ENCODE data around the gene COX20. TPM values are rescaled to one million over a fixed set of nuclear protein-coding genes. Genes with fewer than 3 reads are reported as not detected.

The COX20 gene
- total RNA-seq, 1 experiment from 2014 or later = 55.0 TPM

DNA sequence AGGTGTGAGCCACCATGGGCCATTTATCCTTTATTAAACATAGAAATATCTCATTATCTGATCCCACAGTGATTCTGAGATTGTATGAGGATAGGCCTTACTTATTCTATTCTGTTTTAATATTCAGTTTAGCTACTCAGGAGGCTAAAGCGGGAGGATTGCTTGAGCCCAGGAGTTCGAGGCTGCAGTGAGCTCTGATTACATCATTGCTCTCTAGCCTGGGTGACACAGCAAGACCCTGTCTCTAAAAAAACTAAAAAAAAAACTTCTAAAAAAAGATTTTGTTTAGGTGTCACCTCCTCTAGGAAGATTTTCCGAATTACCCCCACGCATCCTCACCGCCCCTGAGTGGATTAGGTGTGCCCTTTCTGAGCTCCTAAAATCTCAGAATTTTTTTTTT lies 43.2 kb downstream of the COX20 start:
- no TSS peak for BruUV-seq (replicated peaks)

DNA sequence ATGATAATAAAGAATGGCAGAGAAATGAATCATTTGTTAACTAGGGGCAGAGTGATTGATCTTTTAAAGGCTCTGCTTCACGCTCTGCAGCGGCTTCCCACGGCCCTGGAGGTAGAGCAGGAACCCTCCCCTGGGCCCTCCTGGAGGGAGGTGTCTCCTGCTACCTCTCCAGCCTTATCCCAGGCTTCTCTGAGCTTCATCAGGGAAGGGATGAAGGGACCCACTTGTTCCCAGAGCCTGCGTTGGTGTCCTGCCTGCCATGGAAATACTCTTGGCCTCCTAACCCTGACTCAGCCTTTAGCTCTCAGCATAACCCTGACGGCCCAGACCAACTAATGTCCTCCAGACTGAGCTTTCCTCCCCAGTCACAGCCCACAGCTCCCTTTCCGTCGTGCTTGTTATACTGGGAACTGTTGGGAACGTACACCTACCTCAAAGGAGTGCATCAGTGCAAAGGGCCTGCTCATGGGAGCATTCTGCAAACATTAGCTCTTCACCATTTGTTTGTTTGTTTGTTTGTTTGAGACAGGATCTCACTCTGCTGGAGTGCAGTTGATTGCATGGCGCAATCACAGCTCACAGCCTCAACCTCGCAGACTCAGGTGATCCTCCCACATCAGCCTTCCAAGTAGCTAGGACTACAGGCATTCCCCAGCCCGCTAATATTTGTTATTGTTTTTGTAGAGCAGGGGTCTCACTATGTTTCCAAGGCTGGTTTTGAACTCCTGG lies 46.3 kb downstream of the COX20 start:
- Histone ChIP-seq H3K27ac (ENCODE audit: low read length) (no peak overlapping the region), H3K27me3 (ENCODE audit: control insufficient read depth, insufficient read depth, low read length) (no peaks in the 10 kb centered on the region), H3K4me3 (ENCODE audit: low read depth in 2 of 2, low read length in 2 of 2) (no peak overlapping the region), H3K36me3 (ENCODE audit: control insufficient read depth, insufficient read depth, low read length) (no peaks in the 10 kb centered on the region), H3K9me3 (ENCODE audit: control insufficient read depth, insufficient read depth, low read depth, low read length) (no peaks in the 10 kb centered on the region), H3K4me1 (ENCODE audit: control insufficient read depth, insufficient read depth, low read length) (no peaks in the 10 kb centered on the region)
- intact Hi-C loops (cut with micrococcal nuclease; ENCODE audit: unreplicated experiment) (no loop called here), in situ Hi-C loops (cut with HindIII; ENCODE audit: low pct_unique_long_range_greater_than_20kb, low sequenced_read_pairs) (no loop called here)
- no peak for DNase-seq (ENCODE audit: low read depth, low spot score)
- no TSS peak for BruUV-seq (replicated peaks)
- TF ChIP-seq CTCF (IDR thresholded peaks at IDR 0.05) = no peak
- no peak for TF ChIP-seq SIN3A (IDR thresholded peaks at IDR 0.05; ENCODE audit: borderline replicate concordance, insufficient read depth, low read depth, low read length)
- no peak for TF ChIP-seq POLR2AphosphoS5 (IDR thresholded peaks at IDR 0.05; ENCODE audit: low read depth, low read length)
- TF ChIP-seq TCF7L2 (IDR thresholded peaks at IDR 0.05; ENCODE audit: low read depth, low read length) = no peak
- TF ChIP-seq, protein P1, sequence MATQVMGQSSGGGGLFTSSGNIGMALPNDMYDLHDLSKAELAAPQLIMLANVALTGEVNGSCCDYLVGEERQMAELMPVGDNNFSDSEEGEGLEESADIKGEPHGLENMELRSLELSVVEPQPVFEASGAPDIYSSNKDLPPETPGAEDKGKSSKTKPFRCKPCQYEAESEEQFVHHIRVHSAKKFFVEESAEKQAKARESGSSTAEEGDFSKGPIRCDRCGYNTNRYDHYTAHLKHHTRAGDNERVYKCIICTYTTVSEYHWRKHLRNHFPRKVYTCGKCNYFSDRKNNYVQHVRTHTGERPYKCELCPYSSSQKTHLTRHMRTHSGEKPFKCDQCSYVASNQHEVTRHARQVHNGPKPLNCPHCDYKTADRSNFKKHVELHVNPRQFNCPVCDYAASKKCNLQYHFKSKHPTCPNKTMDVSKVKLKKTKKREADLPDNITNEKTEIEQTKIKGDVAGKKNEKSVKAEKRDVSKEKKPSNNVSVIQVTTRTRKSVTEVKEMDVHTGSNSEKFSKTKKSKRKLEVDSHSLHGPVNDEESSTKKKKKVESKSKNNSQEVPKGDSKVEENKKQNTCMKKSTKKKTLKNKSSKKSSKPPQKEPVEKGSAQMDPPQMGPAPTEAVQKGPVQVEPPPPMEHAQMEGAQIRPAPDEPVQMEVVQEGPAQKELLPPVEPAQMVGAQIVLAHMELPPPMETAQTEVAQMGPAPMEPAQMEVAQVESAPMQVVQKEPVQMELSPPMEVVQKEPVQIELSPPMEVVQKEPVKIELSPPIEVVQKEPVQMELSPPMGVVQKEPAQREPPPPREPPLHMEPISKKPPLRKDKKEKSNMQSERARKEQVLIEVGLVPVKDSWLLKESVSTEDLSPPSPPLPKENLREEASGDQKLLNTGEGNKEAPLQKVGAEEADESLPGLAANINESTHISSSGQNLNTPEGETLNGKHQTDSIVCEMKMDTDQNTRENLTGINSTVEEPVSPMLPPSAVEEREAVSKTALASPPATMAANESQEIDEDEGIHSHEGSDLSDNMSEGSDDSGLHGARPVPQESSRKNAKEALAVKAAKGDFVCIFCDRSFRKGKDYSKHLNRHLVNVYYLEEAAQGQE (IDR thresholded peaks at IDR 0.05; ENCODE audit: insufficient read depth in 1 of 2, low read depth in 2 of 2, low read length in 1 of 2) = no peak
- POLR2A ChIA-PET = no interaction called here
- peak; percentile 71 for ATAC-seq
- CTCF ChIA-PET = no interaction called here

More for the DNA sequence above, 43.2 kb downstream of the COX20 start:
- Histone ChIP-seq H3K9me3 (ENCODE audit: control insufficient read depth, insufficient read depth, low read depth, low read length) (no peaks in the 10 kb centered on the region), H3K4me1 (ENCODE audit: control insufficient read depth, insufficient read depth, low read length) (no peaks in the 10 kb centered on the region), H3K36me3 (ENCODE audit: control insufficient read depth, insufficient read depth, low read length) (no peaks in the 10 kb centered on the region), H3K27me3 (ENCODE audit: control insufficient read depth, insufficient read depth, low read length) (no peaks in the 10 kb centered on the region), H3K4me3 (ENCODE audit: low read depth in 2 of 2, low read length in 2 of 2) (no peak overlapping the region), H3K27ac (ENCODE audit: low read length) (no peak overlapping the region)
- ATAC-seq (no peak), DNase-seq (ENCODE audit: low read depth, low spot score) (no peak)
- ChIA-PET CTCF (interaction anchor here (0.9 kb wide), 1 partner anchor 164 kb away, joined by 3 read pairs; no protein-coding TSS in a partner anchor), POLR2A (no interaction called here)
- intact Hi-C loops (cut with micrococcal nuclease; ENCODE audit: unreplicated experiment) (no loop called here), in situ Hi-C loops (cut with HindIII; ENCODE audit: low pct_unique_long_range_greater_than_20kb, low sequenced_read_pairs) (no loop called here)
- TF ChIP-seq TCF7L2 (IDR thresholded peaks at IDR 0.05; ENCODE audit: low read depth, low read length) (no peak), POLR2AphosphoS5 (IDR thresholded peaks at IDR 0.05; ENCODE audit: low read depth, low read length) (no peak), CTCF (IDR thresholded peaks at IDR 0.05) (no peak), SIN3A (IDR thresholded peaks at IDR 0.05; ENCODE audit: borderline replicate concordance, insufficient read depth, low read depth, low read length) (no peak)
- TF ChIP-seq, protein P1 (IDR thresholded peaks at IDR 0.05; ENCODE audit: insufficient read depth in 1 of 2, low read depth in 2 of 2, low read length in 1 of 2) = no peak

All from Panc1 (cell line).